ENCODE results near the gene GLG1. TPM values are rescaled to one million over a fixed set of nuclear protein-coding genes. Genes with fewer than 3 reads are reported as not detected.
A peak's percentile ranks its signal among the peaks of the same experiment; 100 is the strongest.
"Not testable (repeated sequence)": the region's sequence is repeated elsewhere in the genome, so short reads cannot be mapped to it uniquely, and the experiment has no call there.

GLG1 gene
- polyA plus RNA-seq, 10 donors: 100 to 135 (median 113) TPM

- DNase-seq: not testable (repeated sequence)
Measured at GRCh38 chr16:74542911-74543578, 63.9 kb downstream of the GLG1 start.

GRCh38 chr16:74540663-74541062 lies 66.3 kb downstream of the GLG1 start:
- DNase-seq: not testable (repeated sequence)

- not testable (repeated sequence) for DNase-seq
Measured at GRCh38 chr16:74538801-74539200, 68.1 kb downstream of the GLG1 start.

GRCh38 chr16:74537746-74538145 lies 69.2 kb downstream of the GLG1 start:
- DNase-seq: peak in 1 of 3 donors; percentile 23

GRCh38 chr16:74534650-74535049 lies 72.3 kb downstream of the GLG1 start:
- peak in 1 of 3 donors; percentile 7 for DNase-seq

GRCh38 chr16:74524926-74525325 lies 82.0 kb downstream of the GLG1 start:
- DNase-seq: no peak

- no peak for DNase-seq
Measured at GRCh38 chr16:74524117-74524516, 82.8 kb downstream of the GLG1 start.

DNA sequence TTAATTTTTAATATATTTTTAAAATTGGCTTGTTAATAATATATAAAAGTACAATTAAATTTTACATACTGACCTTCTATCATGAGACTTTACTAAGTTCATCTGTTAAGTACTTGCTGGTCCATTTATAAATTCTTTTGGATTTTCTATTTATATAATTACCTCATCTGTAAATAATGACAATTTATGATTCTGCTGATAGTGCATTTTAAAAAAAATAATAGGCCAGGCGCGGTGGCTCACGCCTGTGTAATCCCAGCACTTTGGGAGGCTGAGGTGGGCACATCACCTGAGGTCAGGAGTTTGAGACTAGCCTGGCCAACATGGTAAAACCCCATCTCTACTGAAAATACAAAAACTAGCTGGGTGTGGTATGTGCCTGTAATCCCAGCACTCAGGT lies 83.2 kb downstream of the GLG1 start:
- DNase-seq: not testable (repeated sequence)

DNA sequence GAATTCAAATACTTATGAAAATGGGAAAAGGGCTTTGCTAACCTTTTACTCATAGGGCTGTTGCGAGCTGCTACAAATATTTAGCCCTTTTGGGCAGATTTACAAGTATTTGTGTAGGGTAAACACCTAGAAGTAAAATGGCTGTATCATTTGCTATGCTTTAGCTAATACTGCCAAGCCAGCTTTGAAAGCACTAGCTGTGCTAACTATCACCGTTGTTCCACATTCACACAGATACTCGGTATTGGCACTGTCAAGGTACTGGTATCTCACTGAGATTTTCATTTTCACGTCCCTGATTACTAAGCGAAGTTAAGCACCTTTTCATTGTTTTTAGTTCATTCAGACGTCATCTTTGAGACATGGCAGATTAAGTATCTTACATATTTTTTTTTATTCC lies 84.8 kb downstream of the GLG1 start:
- no peak for DNase-seq

GRCh38 chr16:74521691-74522090 lies 85.2 kb downstream of the GLG1 start:
- peak in 2 of 3 donors; percentile 2 to 9 for DNase-seq

GRCh38 chr16:74518934-74519333 lies 88.0 kb downstream of the GLG1 start:
- not testable (repeated sequence) for DNase-seq

- no peak for DNase-seq
Measured at GRCh38 chr16:74511961-74512360, 95.0 kb downstream of the GLG1 start.

DNA sequence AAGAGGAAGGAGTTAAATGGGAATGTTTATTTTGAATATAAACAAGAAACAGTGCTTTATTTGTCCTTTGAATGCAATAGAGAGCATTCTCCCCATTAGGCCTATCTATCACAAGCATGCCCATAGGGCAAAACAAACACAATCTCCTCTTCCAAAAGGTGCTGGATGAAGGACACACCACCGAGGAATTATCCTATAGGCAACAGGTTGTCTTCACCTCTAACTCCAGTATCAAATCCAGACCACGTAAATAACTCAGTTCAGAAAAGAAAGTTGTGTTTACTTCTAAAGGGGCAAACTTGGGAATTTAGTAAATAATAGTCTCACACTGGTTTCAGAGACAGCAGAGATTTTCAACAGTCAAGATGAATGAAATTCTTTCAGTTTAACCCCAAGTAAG lies 101.9 kb downstream of the GLG1 start:
- no peak for DNase-seq

- no peak for DNase-seq
Measured at GRCh38 chr16:74503412-74503811, 103.5 kb downstream of the GLG1 start.

DNA sequence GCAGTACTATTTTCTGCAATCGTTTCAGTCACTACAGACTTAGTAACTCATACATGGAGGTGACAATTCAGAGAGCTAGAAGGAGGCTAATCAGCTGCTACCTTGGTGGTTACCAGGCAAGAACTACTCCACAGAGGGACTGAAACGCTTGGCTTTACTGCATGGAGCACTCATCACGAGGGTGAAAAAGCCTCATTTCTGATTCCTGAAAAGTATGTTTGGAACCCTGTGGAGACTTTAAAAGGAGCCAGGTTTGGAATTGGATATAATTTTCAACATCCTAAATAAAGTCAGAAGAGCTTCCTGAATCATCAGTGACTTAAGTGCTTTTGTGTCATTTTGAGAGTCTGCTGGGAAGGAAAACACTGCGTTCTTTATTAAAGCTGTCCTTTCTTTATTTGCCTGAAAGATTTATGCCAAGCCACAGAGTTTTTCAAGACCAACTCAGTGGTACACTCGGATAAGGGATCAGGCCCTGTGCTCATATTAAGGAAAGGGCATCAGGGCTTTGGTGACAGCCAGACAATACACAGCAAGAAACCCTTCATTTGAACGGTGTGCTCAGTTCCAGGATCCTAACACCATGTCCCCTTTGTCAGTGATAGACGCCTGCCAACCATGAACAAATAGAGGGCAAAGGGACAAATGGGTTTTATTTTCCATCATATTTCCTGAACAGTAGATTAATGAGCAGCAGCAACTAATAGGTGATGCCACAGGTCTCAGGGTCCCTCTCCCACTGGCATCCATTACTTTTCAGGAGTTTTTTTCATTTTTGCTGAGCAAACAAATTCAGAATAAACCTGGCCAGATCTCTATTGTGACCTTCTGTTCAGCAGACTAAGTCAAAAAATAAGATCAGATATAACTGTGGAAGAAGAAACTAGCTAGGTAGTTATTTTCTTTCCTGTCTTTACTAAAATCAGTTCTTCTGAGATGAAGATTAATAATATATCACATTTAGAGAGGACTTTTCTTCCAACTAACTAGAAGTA lies 105.1 kb downstream of the GLG1 start:
- no peak for DNase-seq

DNA sequence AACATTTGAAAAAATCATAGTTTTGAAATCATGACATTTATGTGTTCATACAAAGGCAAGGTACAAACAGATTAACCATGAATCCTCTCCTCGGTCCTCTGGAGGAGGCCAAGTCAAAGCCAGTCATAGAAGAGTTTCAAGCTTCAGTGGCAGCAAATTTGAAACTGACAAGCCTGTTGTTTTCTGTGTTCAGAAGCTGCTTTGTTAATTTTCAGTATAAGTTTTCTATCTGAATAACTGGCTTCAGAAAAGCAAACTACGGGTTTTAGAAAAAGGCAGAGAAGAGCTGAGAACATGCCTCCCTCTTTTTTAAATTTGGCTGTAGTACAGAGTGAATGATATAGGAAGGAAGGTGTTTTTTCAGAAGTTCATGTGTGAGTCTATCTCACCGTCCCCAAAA lies 106.0 kb downstream of the GLG1 start:
- no peak for DNase-seq

- no peak for DNase-seq
Measured at GRCh38 chr16:74499114-74499513, 107.8 kb downstream of the GLG1 start.

DNA sequence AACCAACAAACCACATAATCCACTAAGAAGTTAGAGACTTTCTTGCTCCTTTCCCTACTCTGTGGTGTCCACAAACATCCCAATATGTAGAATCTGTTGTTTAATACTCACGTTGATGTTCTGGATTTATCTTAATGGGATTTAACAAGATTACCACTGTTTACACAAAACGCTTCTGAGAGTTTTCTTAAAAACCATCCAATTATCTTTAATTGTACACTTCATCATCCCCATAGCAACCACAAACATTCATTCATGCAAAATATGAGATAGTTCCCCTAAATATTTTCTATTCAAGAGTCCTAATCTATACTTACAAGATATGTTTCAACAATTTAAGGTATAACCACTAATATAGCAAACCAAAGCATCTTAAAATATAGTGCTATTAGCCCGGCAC lies 109.2 kb downstream of the GLG1 start:
- DNase-seq: no peak

- no peak for DNase-seq
Measured at GRCh38 chr16:74496054-74496453, 110.9 kb downstream of the GLG1 start.

GRCh38 chr16:74492976-74493375 lies 113.9 kb downstream of the GLG1 start:
- no peak for DNase-seq

DNA sequence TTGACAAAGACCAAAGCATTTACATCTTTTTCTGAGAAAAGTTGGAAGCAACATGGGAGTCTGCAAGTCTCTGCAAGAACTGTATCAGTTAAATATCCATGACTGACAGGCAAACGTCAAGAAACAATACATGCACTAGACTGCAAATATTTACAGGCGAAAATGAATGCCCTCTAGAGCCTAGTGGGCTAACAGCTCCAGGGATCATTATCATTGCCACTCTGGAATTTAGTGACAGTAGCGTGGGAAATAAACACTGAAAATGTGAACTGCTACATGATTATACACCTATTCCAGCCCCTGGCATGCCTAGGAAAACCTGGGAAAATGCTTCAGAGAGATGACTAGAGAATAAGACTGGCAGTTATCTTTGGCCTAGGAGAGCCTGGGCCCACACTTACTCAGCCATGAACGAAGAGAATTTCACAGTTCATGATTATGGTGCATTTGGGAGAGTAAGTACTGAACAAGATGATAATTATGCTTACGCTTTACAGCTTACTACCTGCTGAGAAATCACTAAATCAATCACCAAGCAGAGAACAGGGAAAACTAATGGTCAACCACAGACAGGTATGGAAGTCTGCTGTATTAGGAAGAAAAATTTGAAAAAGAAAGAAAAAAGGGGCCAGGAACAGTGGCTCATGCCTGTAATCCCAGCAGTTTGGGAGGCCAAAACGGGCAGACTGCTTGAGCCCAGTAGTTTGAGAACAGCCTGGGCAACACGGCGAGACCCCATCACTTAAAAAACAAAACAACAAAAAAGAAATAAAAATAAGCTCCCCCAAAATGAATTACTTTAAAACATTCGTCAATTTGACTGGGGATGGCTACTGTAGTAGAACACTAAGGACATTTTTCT lies 119.0 kb downstream of the GLG1 start:
- no peak for DNase-seq

DNA sequence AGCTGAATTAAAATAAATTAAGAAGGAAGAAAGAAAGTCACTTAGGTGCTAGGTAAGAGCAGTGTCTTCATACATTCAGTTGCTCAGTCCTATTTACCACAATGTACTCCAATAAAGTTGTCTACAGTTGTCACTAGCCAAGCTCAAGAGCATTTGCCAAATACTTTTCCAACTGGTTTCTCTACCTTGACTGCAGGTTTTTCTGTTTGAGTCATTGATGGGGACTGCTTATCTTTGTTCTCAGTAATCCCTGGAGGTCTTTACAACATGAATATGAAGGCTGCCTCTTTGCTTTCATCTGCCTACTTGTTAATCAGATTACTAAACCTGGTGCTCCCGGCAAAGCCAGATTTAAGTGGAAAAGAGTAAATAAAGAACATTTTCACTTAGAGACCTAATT lies 121.0 kb downstream of the GLG1 start:
- DNase-seq: no peak

Measured in muscle of back (tissue), 11 donors.